ENCODE measurements around the gene HDLBP. TPM values are rescaled to one million over a fixed set of nuclear protein-coding genes. Genes with fewer than 3 reads are reported as not detected.

HDLBP gene
- total RNA-seq, 2 experiments from 2014 or later: 259 to 348 TPM

DNA sequence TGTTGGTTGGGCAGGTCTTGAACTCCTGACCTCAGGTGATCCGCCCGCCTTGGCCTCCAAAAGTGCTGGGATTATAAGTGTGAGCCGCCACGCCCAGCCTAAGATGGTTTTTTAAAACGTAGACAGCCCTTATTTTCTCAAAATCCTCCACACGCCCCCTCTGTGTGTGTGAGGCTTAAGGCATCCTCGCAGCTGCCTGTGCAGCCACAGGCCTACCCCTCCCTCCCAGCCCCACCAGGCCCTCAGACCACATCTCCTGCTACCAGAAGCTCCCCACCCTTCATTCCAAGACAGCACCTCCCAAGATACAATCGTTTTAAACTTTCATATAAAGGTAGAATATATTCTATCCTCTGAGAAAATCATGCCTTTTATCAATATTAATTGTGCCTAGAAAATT lies 122.2 kb downstream of the HDLBP start:
- Mint-ChIP-seq H3K4me3 (no peak overlapping the region), H3K27ac (no peak overlapping the region), H3K27me3 (no peaks in the 10 kb centered on the region), H3K36me3 (ENCODE audit: low read depth) (no peaks in the 10 kb centered on the region), H3K9me3 (ENCODE audit: low read depth) (no peaks in the 10 kb centered on the region), H3K4me1 (no peaks in the 10 kb centered on the region)
- DNase-seq (no peak), ATAC-seq (no peak)
- intact Hi-C loops (cut with DNase I, micrococcal nuclease): no loop called here
- ChIA-PET CTCF (no interaction called here), POLR2A (no interaction called here)

DNA sequence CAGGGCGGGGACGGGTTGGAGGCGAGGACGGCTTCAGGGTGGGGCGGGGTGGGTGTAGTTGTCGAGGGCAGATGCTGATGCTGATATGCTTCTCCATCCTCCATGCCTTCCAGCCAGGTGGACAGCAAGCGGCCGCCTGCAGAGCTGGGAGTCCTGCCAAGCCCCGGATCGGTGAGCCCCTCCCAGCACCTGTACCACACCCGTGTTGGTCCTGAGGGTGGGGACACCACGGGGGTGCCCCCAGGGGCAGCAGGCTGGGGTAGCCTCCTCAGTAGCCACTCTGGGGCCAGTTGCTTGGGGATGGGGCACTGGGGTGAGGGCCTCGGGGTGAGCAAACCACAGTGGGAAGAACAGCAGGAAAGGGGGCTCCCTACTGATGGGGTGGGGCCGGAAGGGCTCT lies 124.4 kb downstream of the HDLBP start:
- Mint-ChIP-seq H3K4me3 (no peak overlapping the region), H3K4me1 (no peaks in the 10 kb centered on the region), H3K27ac (no peak overlapping the region), H3K36me3 (ENCODE audit: low read depth) (no peaks in the 10 kb centered on the region), H3K9me3 (ENCODE audit: low read depth) (no peaks in the 10 kb centered on the region), H3K27me3 (no peaks in the 10 kb centered on the region)
- ChIA-PET CTCF (no interaction called here), POLR2A (no interaction called here)
- DNase-seq (no peak), ATAC-seq (no peak)
- intact Hi-C loops (cut with DNase I, micrococcal nuclease): no loop called here

DNA sequence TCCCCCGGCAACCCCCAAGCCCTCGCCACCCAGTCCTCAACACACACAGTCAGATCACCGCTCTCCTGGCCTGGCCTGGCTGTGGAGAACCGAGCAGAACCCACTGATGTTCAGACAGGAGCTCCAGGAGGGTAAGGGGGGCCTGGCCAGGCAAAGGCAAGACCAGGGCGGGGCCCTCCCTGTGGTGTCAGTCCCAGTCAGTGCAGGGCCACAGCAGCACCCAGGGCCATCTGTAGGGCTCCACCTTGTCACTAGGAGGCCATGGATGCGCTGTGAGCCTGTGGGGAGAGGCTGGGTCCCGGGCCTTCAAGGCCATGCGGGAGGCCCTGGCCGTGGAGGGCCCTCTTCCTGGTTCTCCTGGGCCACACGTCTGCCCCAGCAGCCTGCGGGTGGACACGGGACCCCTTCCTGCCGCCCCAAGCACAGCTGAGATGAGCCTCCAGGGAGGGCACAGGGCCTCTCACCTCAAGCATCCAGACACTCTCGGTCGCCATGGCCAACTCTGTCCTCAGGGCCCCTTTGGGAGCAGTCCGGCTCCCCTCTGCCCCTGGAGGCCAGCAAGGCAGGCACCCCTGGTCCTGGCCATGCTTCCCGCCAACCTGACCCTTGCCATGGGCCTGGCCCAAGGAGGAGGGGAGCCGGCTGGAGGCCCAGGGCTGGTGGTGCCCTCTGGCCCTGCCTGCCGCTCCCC lies 125.0 kb downstream of the HDLBP start:
- Mint-ChIP-seq H3K36me3 (ENCODE audit: low read depth) (no peaks in the 10 kb centered on the region), H3K9me3 (ENCODE audit: low read depth) (no peaks in the 10 kb centered on the region), H3K4me3 (no peak overlapping the region), H3K4me1 (no peaks in the 10 kb centered on the region), H3K27me3 (no peaks in the 10 kb centered on the region), H3K27ac (no peak overlapping the region)
- no peak for ATAC-seq
- intact Hi-C loops (cut with DNase I, micrococcal nuclease): no loop called here
- POLR2A ChIA-PET: no interaction called here
- CTCF ChIA-PET: no interaction called here
- DNase-seq: no peak

DNA sequence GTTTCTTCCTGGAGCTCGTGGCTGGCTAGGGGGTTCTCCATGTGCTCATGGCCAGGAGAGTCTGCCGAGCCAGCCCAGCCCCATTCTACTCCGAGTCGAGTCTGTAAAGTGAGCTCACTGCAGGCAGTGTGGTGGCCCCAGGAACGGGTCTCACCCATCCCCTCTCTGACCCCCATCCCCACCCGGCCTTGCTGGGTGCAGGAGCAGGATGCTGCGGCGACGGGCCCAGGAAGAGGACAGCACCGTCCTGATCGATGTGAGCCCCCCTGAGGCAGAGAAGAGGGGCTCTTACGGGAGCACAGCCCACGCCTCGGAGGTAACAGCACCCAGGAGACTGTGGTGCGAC lies 125.6 kb downstream of the HDLBP start:
- no peaks in the 10 kb centered on the region for H3K27me3 Mint-ChIP-seq
- ATAC-seq (no peak), DNase-seq (no peak)
- ChIA-PET CTCF (no interaction called here), POLR2A (no interaction called here)
- H3K9me3 Mint-ChIP-seq (ENCODE audit: low read depth): no peaks in the 10 kb centered on the region
- intact Hi-C loops (cut with DNase I, micrococcal nuclease): no loop called here
- H3K4me3 Mint-ChIP-seq: no peak overlapping the region
- no peaks in the 10 kb centered on the region for H3K4me1 Mint-ChIP-seq
- H3K27ac Mint-ChIP-seq: no peak overlapping the region
- H3K36me3 Mint-ChIP-seq (ENCODE audit: low read depth): peaks cover 2% of the 10 kb centered on the region

DNA sequence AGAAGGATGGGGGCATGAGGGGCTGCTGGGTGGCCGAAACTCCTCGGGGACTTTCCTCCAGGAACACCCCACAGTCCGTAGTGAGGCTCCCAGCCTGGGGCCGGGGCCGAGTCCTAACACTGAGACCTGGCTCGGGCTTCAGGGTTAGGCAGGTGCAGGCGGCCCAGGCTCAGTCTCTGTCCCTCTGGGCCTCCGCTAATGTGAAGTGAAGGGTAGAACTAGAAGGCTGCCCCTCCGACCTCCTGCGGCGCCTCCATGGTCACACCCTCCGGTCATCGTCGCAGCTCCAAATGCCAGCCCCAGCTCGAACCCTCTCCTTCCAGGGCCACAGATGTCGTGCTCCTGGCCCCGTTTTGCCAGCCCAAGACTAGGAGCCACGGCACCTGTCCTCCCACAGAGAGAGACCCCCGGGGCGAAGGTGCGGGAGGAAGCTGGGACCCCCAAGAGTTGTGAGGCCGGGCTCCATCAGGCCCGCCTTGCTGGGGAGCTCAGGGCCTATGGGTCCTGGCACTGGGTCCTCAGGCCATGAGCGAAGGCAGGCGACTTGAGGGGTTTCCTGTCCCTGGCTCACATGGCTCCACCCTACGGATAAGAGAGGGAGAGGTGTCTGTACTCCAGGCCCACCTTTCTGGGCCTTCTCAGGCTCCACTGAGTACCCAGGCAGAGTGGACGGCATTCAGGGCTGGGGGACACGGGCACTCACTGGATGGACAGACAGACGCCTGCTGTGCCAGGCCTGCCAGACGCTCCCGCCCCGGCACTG lies 126.2 kb downstream of the HDLBP start:
- Mint-ChIP-seq H3K9me3 (ENCODE audit: low read depth) (no peaks in the 10 kb centered on the region), H3K36me3 (ENCODE audit: low read depth) (peaks cover 5% of the 10 kb centered on the region), H3K4me3 (no peak overlapping the region), H3K4me1 (no peaks in the 10 kb centered on the region), H3K27ac (no peak overlapping the region), H3K27me3 (no peaks in the 10 kb centered on the region)
- POLR2A ChIA-PET: no interaction called here
- DNase-seq (no peak), ATAC-seq (no peak)
- CTCF ChIA-PET: no interaction called here
- intact Hi-C loops (cut with DNase I, micrococcal nuclease): no loop called here

DNA sequence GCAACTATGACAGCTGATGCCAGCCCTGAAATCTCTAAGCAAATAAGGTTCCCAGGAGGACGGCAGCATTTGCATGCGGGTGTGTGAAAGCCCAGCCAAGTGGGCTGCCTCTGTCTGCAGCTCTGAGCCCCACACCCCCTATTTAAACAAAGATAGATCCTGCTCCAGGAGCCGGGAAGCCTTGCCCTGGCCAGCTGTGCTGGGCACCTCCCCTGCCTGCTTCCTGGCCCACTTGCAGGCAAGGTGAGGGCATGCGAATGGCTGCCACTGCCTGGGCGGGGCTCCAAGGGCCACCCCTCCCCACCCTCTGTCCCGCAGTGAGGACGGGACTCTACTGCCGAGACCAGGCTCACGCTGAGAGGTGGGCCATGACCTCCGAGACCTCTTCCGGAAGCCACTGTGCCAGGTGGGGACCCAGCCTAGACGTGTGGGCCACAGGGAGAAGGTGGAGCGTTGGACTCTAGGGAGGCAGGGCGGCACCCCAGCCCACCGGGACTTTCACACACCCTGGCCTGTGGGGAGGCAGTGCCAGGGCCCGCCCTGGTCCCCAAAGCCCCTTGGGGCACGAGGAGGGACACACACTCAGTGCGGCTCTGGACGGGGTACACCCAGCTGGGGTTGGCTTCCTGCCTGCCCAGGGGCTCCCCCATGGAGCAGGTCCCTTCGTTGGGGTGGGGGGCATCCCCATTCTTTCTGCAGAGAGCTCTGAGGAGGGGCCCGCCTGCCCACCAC lies 126.9 kb downstream of the HDLBP start, which contains the start of gene ANO7:
Gene ANO7, plus strand, starts transcription at position 317 of the 732 bp plus-strand sequence. CDS start 1,387 bp downstream, outside the sequence.
- Mint-ChIP-seq H3K27ac (no peak within 1 kb of the TSS), H3K4me3 (no peak within 1 kb of the TSS), H3K36me3 (ENCODE audit: low read depth) (peaks cover 5% of the 10 kb centered on the region), H3K27me3 (no peaks in the 10 kb centered on the region), H3K9me3 (ENCODE audit: low read depth) (no peaks in the 10 kb centered on the region), H3K4me1 (no peaks in the 10 kb centered on the region)
- intact Hi-C loops (cut with DNase I, micrococcal nuclease): no loop called here
- CTCF ChIA-PET: interaction anchor here (0.6 kb wide), 1 partner anchor 12 kb away, joined by 3 read pairs; no protein-coding TSS in a partner anchor
- DNase-seq (no peak), ATAC-seq (no peak)
- POLR2A ChIA-PET: no interaction called here

DNA sequence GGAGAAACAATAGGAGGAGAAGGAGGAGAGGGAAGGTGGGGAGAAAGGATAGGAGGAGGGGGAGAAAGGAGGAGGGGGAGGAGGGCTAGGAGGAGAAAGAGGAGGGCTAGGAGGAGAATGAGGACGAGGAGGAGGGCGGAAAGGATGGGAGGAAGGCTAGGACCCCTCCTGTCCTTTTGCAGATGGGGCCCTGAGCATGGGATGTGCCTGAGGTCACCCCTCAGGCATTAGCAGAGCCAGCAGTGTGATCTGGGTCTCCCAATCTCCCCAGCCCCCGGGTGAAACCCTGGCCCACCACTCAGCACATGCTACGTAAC lies 127.6 kb downstream of the HDLBP start:
- ATAC-seq (no peak), DNase-seq (no peak)
- no peak overlapping the region for H3K27ac Mint-ChIP-seq
- POLR2A ChIA-PET: no interaction called here
- H3K4me3 Mint-ChIP-seq: no peak overlapping the region
- intact Hi-C loops (cut with DNase I, micrococcal nuclease): no loop called here
- CTCF ChIA-PET: interaction anchor here (0.6 kb wide), 1 partner anchor 13 kb away, joined by 3 read pairs; no protein-coding TSS in a partner anchor
- H3K4me1 Mint-ChIP-seq: no peaks in the 10 kb centered on the region
- H3K9me3 Mint-ChIP-seq (ENCODE audit: low read depth): no peaks in the 10 kb centered on the region
- no peaks in the 10 kb centered on the region for H3K27me3 Mint-ChIP-seq
- peaks cover 5% of the 10 kb centered on the region for H3K36me3 Mint-ChIP-seq (ENCODE audit: low read depth)

DNA sequence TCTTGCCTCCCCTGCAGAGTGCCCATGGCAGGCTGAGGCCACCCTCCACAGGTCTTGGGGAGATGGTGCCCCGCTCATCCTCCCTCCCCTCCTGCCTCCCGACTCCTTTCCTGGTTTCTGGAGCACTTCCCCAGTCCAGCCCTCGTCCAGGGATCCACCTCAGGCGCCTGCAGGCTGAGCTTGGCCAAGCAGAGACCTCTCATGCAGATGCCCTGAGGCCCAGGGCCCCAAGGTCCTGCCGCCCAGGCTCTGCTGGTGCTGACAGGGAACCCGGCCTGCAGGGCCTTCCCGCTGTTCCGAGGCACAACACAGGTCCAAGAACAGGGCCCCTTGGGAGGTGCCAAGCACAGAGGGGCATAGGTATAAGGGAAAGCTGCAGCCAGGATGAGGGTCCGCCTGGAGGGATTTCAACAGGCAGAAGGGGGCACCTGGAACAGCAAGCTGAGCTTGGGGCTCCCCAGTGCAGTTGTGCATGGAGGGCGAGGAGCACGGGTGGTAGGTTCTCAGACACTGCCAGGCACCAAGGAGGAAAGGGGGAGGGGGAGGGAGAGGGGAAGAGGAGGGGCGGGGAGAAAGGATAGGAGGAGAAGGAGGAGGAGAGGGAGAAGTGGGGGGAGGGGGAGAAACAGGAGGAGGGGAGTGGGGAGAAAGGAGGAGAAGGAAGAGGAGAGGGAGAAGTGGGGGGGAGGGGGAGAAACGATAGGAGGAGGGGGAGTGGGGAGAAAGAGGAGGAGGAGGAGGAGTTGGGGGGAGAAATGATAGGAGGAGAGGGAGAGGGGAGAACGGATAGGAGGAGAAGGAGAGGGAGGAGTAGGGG lies 128.2 kb downstream of the HDLBP start:
- DNase-seq (no peak), ATAC-seq (no peak)
- intact Hi-C loops (cut with DNase I, micrococcal nuclease): no loop called here
- POLR2A ChIA-PET: no interaction called here
- Mint-ChIP-seq H3K9me3 (ENCODE audit: low read depth) (no peaks in the 10 kb centered on the region), H3K27me3 (no peaks in the 10 kb centered on the region), H3K4me1 (no peaks in the 10 kb centered on the region), H3K27ac (no peak overlapping the region), H3K4me3 (no peak overlapping the region), H3K36me3 (ENCODE audit: low read depth) (peaks cover 9% of the 10 kb centered on the region)
- CTCF ChIA-PET: interaction anchor here (0.7 kb wide), 1 partner anchor 25 kb away, joined by 3 read pairs; no protein-coding TSS in a partner anchor

DNA sequence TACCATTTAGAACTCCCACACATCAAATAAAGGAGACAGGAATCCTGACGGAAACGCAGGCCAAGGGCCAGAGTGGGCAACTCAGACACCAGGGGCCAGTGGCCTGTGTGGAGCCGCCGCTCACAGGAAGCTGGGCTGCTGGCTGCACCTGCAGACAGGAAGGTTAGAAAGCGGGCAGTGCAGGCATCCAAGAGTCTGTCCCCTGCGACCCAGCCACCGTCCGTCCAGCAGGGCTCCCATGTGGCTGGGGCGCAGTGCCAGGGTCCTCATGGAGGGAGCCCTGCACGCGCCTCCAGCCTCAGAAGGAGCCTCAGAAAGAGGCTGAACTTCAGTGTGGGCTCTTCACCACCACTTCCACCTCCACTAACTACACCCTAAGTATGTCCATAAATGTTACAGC lies 129.5 kb downstream of the HDLBP start:
- Mint-ChIP-seq H3K36me3 (ENCODE audit: low read depth) (peaks cover 11% of the 10 kb centered on the region), H3K4me1 (no peaks in the 10 kb centered on the region), H3K9me3 (ENCODE audit: low read depth) (no peaks in the 10 kb centered on the region), H3K27me3 (no peaks in the 10 kb centered on the region), H3K27ac (no peak overlapping the region), H3K4me3 (no peak overlapping the region)
- CTCF ChIA-PET: no interaction called here
- no peak for DNase-seq
- intact Hi-C loops (cut with DNase I, micrococcal nuclease): no loop called here
- ATAC-seq: no peak
- POLR2A ChIA-PET: no interaction called here

DNA sequence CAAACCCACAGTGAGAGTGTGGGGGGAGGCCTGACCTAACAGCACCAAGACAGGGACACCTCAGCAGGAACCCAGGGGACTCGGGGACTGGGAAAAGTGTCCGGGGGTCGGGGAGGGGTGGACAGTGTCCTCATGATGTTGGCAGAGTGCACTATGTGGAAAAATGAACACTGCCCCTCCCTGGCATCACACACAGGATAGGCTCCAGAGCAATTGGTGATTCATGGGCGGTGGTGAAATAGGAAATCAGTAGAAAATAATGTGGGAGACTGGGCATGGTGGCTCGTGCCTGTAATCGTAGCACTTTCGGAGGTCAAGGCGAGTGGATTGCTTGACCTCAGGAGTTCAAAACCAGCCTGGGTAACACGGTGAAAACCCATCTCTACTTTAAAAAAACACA lies 130.6 kb downstream of the HDLBP start:
- peaks cover 14% of the 10 kb centered on the region for H3K36me3 Mint-ChIP-seq (ENCODE audit: low read depth)
- H3K9me3 Mint-ChIP-seq (ENCODE audit: low read depth): no peaks in the 10 kb centered on the region
- ChIA-PET CTCF (interaction anchor here (0.7 kb wide), 1 partner anchor 198 kb away, joined by 3 read pairs; no protein-coding TSS in a partner anchor), POLR2A (no interaction called here)
- H3K4me3 Mint-ChIP-seq: no peak overlapping the region
- no peak overlapping the region for H3K27ac Mint-ChIP-seq
- ATAC-seq: no peak
- no peaks in the 10 kb centered on the region for H3K27me3 Mint-ChIP-seq
- intact Hi-C loops (cut with DNase I, micrococcal nuclease): no loop called here
- peaks cover 3% of the 10 kb centered on the region for H3K4me1 Mint-ChIP-seq
- DNase-seq: no peak

DNA sequence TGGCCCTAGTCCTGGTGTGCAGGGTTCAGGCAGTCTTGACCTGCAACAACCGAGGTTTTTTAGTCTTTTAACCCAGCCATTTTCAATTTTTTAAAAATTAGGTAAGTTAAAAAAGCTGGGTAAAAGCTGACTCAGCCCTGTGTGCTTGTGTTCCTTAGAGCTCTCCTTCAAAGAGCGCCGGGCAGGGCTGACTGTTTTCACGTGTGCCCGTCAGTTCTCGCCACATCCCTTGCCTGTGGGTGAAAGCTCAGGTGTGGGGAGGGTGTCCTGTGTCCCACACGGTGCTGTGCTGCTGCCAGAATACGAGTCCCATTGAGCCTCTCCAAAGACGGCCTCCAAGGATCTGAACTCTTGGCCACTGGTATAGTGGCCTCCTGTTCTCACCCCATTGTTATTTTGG lies 132.3 kb downstream of the HDLBP start:
- ChIA-PET CTCF (no interaction called here), POLR2A (no interaction called here)
- Mint-ChIP-seq H3K4me3 (no peak overlapping the region), H3K36me3 (ENCODE audit: low read depth) (peaks cover 26% of the 10 kb centered on the region), H3K27ac (no peak overlapping the region), H3K27me3 (no peaks in the 10 kb centered on the region), H3K4me1 (peaks cover 13% of the 10 kb centered on the region), H3K9me3 (ENCODE audit: low read depth) (no peaks in the 10 kb centered on the region)
- intact Hi-C loops (cut with DNase I, micrococcal nuclease): no loop called here
- no peak for DNase-seq
- no peak for ATAC-seq
